ENCODE data around the gene CALM3. TPM values are rescaled to one million over a fixed set of nuclear protein-coding genes. Genes with fewer than 3 reads are reported as not detected.

The CALM3 gene
- total and polyA plus RNA-seq, 2 of the 13 experiments (the other 11 are each of a cell fraction or from before 2014, with no cell fraction given): 239 to 258 TPM

GRCh38 chr19:46600384-46601317 is 479 bp upstream of the CALM3 start (continued):
- no peak; the same call in 1 of the 2 replicates for TF ChIP-seq PRDM15 (CRISPR knock-in tag; IDR thresholded peaks at IDR 0.05)
- peak; percentile 87; the same call in 1 of the 2 replicates for TF ChIP-seq MTF2 (CRISPR knock-in tag; IDR thresholded peaks at IDR 0.05; ENCODE audit: borderline replicate concordance)
- TF ChIP-seq JUND (CRISPR knock-in tag; IDR thresholded peaks at IDR 0.05): peak; percentile 71; the same call in 1 of the 2 replicates
- TF ChIP-seq ZNF605 (CRISPR knock-in tag; IDR thresholded peaks at IDR 0.05): peak; percentile 65; the same call in 1 of the 2 replicates
- TF ChIP-seq SNAI1 (CRISPR knock-in tag; IDR thresholded peaks at IDR 0.05; ENCODE audit: borderline replicate concordance): no peak
- TF ChIP-seq FOXO4 (CRISPR knock-in tag; conservative IDR thresholded peaks at IDR 0.05): 0 out of 2 replicates have a peak, but pooled peaks have one; percentile 29
- TF ChIP-seq RXRA (CRISPR knock-in tag; IDR thresholded peaks at IDR 0.05): peak; percentile 78; the same call in 1 of the 2 replicates
- no peak for TF ChIP-seq JUNB (CRISPR knock-in tag; IDR thresholded peaks at IDR 0.05; ENCODE audit: borderline replicate concordance)
- TF ChIP-seq GATA4 (IDR thresholded peaks at IDR 0.05; ENCODE audit: borderline replicate concordance, low read depth): no peak; the same call in 1 of the 2 replicates
- peak; percentile 88; the same call in 1 of the 2 replicates for TF ChIP-seq KDM2A (CRISPR knock-in tag; IDR thresholded peaks at IDR 0.05; ENCODE audit: borderline replicate concordance, low read depth)
- peak; percentile 31 for TF ChIP-seq PHF5A (CRISPR knock-in tag; IDR thresholded peaks at IDR 0.05; ENCODE audit: low read depth, unreplicated experiment)
- TF ChIP-seq PAF1 (CRISPR knock-in tag; IDR thresholded peaks at IDR 0.05): no peak
- peak; percentile 73; the same call in 1 of the 2 replicates for TF ChIP-seq RNF2 (conservative IDR thresholded peaks at IDR 0.05; ENCODE audit: low read depth)
- TF ChIP-seq ZNF652 (CRISPR knock-in tag; IDR thresholded peaks at IDR 0.05; ENCODE audit: borderline replicate concordance, low read depth): no peak
- peak; percentile 36; the same call in 1 of the 2 replicates for TF ChIP-seq ZNF749 (CRISPR knock-in tag; IDR thresholded peaks at IDR 0.05; ENCODE audit: borderline replicate concordance)
- peak; percentile 81 for TF ChIP-seq KMT2B (CRISPR knock-in tag; IDR thresholded peaks at IDR 0.05)
- TF ChIP-seq GMEB2 (CRISPR knock-in tag; IDR thresholded peaks at IDR 0.05; ENCODE audit: low read depth): no peak
- TF ChIP-seq U2AF2 (IDR thresholded peaks at IDR 0.05; ENCODE audit: low read depth, low read length): 0 out of 2 replicates have a peak, but pooled peaks have one; percentile 25
- TF ChIP-seq NFYC (CRISPR knock-in tag; IDR thresholded peaks at IDR 0.05): peak; percentile 99
- no peak for TF ChIP-seq HNF4G (IDR thresholded peaks at IDR 0.05; ENCODE audit: borderline replicate concordance, low read depth, low read length)
- no peak for TF ChIP-seq HNF4G (CRISPR knock-in tag; IDR thresholded peaks at IDR 0.05; ENCODE audit: borderline replicate concordance, low read depth)

All from HepG2 (cell line).